RWPE1 (cell line): ENCODE data around the gene YBX2.

Source experiments
- CTCF ChIA-PET: fragments of 350-600 bp; sonication (Branson Sonifier 250); formaldehyde crosslinking; extraction: SDS; loops from one replicate; lab custom pipeline; 2021; lab: Yijun Ruan, JAX
- POLR2A ChIA-PET: fragments of 400-600 bp; formaldehyde crosslinking; extraction: SDS; loops from one replicate; lab custom pipeline; 2020; ENCODE audit warnings: antibody characterized with exemption; ENCODE audit not compliant: low non-redundant PET; lab: Yijun Ruan, JAX
- DNase-seq: peaks from one replicate; pipeline ENCODE4 v3.0.0; 2012; ENCODE audit warnings: low spot score
- H3K27ac ChIP-seq: fragments of 450-650 bp; 2 replicates; pipeline ENCODE4 v1.5.1; 2017
- CTCF ChIP-seq: fragments of 450-650 bp; conservative IDR thresholded peaks from 2 replicates; pipeline ENCODE4 v1.5.1; 2017; ENCODE audit warnings: low read depth, mild to moderate bottlenecking

Gene YBX2

GRCh38 chr17:7262935-7263800 lies 31.3 kb downstream of the YBX2 start:
- CTCF ChIA-PET, result interaction anchor here (0.6 to 1.8 kb wide), 4 partner anchors 33 to 425 kb away, joined by 3 to 5 read pairs (median 4); no protein-coding TSS in a partner anchor
- DNase-seq, result peak; percentile 79

GRCh38 chr17:7262192-7262934 lies 32.1 kb downstream of the YBX2 start, which contains the start of gene CLDN7:
Gene CLDN7, minus strand, starts transcription at chr17:7262478. Its CDS starts 435 bp downstream, at chr17:7262043.
- ChIA-PET CTCF (interaction anchor here (1.8 kb wide), 1 partner anchor 34 kb away, joined by 4 read pairs; no protein-coding TSS in a partner anchor), POLR2A (interaction anchor here (0.6 kb wide), 1 partner anchor 1768 kb away, joined by 3 read pairs; no protein-coding TSS in a partner anchor)
- H3K27ac ChIP-seq, result peak within 1 kb of the TSS; percentile 79
- TF ChIP-seq CTCF, result no peak
- DNase-seq, result peak; percentile 95

More at GRCh38 chr17:7262935-7263800, 31.3 kb downstream of the YBX2 start:
- TF ChIP-seq CTCF, result no peak
- H3K27ac ChIP-seq, result peak overlapping the region; percentile 40
- POLR2A ChIA-PET, result interaction anchor here (0.6 kb wide), 1 partner anchor 1769 kb away, joined by 3 read pairs; no protein-coding TSS in a partner anchor

GRCh38 chr17:7261379-7262191 lies 32.9 kb downstream of the YBX2 start:
- CTCF ChIA-PET, result interaction anchor here (0.7 to 1.8 kb wide), 2 partner anchors 35 to 175 kb away, joined by 3 to 4 read pairs; no protein-coding TSS in a partner anchor
- H3K27ac ChIP-seq, result peak overlapping the region; percentile 79
- TF ChIP-seq CTCF, result no peak
- POLR2A ChIA-PET, result no interaction called here
- DNase-seq, result no peak

GRCh38 chr17:7260651-7261378 lies 33.6 kb downstream of the YBX2 start:
- H3K27ac ChIP-seq, result peak overlapping the region; percentile 79

More at GRCh38 chr17:7260651-7261378, 33.6 kb downstream of the YBX2 start:
- peak; percentile 62 for DNase-seq
- ChIA-PET POLR2A (no interaction called here), CTCF (interaction anchor here (0.7 kb wide), 1 partner anchor 176 kb away, joined by 3 read pairs; no protein-coding TSS in a partner anchor)
- no peak for TF ChIP-seq CTCF
